ENCODE data around the gene CDC42EP4. TPM values are rescaled to one million over a fixed set of nuclear protein-coding genes. Genes with fewer than 3 reads are reported as not detected.

Gene CDC42EP4
- total RNA-seq, 1 experiment from 2014 or later: 48.4 TPM

- no peak overlapping the region for H3K27ac ChIP-seq
- H3K9me2 ChIP-seq (ENCODE audit: insufficient read depth): no peaks in the 10 kb centered on the region
- H4K20me1 ChIP-seq (ENCODE audit: insufficient read depth): no peaks in the 10 kb centered on the region
- no peaks in the 10 kb centered on the region for H3K79me2 ChIP-seq (ENCODE audit: low read depth)
- no peak overlapping the region for H3K4me3 ChIP-seq
- H3K4me2 ChIP-seq: no peak overlapping the region
- TF ChIP-seq EZH2 (IDR thresholded peaks at IDR 0.05; ENCODE audit: low read depth): no peak
- no peak for TF ChIP-seq CTCF (conservative IDR thresholded peaks at IDR 0.05)
- intact Hi-C loops (cut with micrococcal nuclease; ENCODE audit: unreplicated experiment): no loop called here
- H3K36me3 ChIP-seq (ENCODE audit: low read depth): no peaks in the 10 kb centered on the region
- no peak overlapping the region for H2AFZ ChIP-seq
- H3K4me1 ChIP-seq (replicated peaks; ENCODE audit: insufficient read depth): peaks cover 30% of the 10 kb centered on the region
- H3K9me3 ChIP-seq (ENCODE audit: insufficient read depth, low read depth): no peaks in the 10 kb centered on the region
- no peaks in the 10 kb centered on the region for H3K27me3 ChIP-seq (ENCODE audit: insufficient read depth, low read depth)
- ChIA-PET POLR2A (ENCODE audit: unreplicated experiment) (no interaction called here), CTCF (no interaction called here)
- no TSS peak for BruUV-seq (replicated peaks)
- no peak for DNase-seq
- H3F3A ChIP-seq (ENCODE audit: insufficient read depth, low read depth): peaks cover 5% of the 10 kb centered on the region; the same call in 1 of the 2 replicates
These were observed 34.8 kb upstream of the CDC42EP4 start for GRCh38 chr17:73346501-73347162.

GRCh38 chr17:73343739-73344454, 32.1 kb upstream of the CDC42EP4 start:
- intact Hi-C loops (cut with micrococcal nuclease; ENCODE audit: unreplicated experiment): loop anchor here (2.0 kb wide), 1 partner anchor 17 kb away; no protein-coding TSS in a partner anchor
- peaks cover 21% of the 10 kb centered on the region; the same call in 1 of the 2 replicates for H3F3A ChIP-seq (ENCODE audit: insufficient read depth, low read depth)
- BruUV-seq (replicated peaks): no TSS peak
- no peak overlapping the region for H2AFZ ChIP-seq
- ChIA-PET POLR2A (ENCODE audit: unreplicated experiment) (interaction anchor here (0.6 kb wide), 2 partner anchors 66 to 187 kb away, joined by 3 to 4 read pairs; no protein-coding TSS in a partner anchor), CTCF (interaction anchor here (0.6 kb wide), 1 partner anchor 26 kb away, joined by 4 read pairs; no protein-coding TSS in a partner anchor)
- TF ChIP-seq EZH2 (IDR thresholded peaks at IDR 0.05; ENCODE audit: low read depth) (no peak), CTCF (conservative IDR thresholded peaks at IDR 0.05) (no peak)
- no peak overlapping the region for H3K27ac ChIP-seq
- peak; percentile 58 to 68 for DNase-seq
- peak overlapping the region; percentile 15 for H3K4me2 ChIP-seq
- peaks cover 48% of the 10 kb centered on the region for H3K4me1 ChIP-seq (replicated peaks; ENCODE audit: insufficient read depth)
- H3K9me3 ChIP-seq (ENCODE audit: insufficient read depth, low read depth): no peaks in the 10 kb centered on the region
- no peaks in the 10 kb centered on the region for H3K36me3 ChIP-seq (ENCODE audit: low read depth)
- no peaks in the 10 kb centered on the region for H3K79me2 ChIP-seq (ENCODE audit: low read depth)
- no peak overlapping the region for H3K4me3 ChIP-seq
- H3K9me2 ChIP-seq (ENCODE audit: insufficient read depth): no peaks in the 10 kb centered on the region
- no peaks in the 10 kb centered on the region for H3K27me3 ChIP-seq (ENCODE audit: insufficient read depth, low read depth)
- no peaks in the 10 kb centered on the region for H4K20me1 ChIP-seq (ENCODE audit: insufficient read depth)

GRCh38 chr17:73343168-73343634, 31.4 kb upstream of the CDC42EP4 start:
- Histone ChIP-seq H3K27ac (no peak overlapping the region), H3K4me3 (no peak overlapping the region), H3K27me3 (ENCODE audit: insufficient read depth, low read depth) (no peaks in the 10 kb centered on the region), H3K79me2 (ENCODE audit: low read depth) (no peaks in the 10 kb centered on the region), H3K9me3 (ENCODE audit: insufficient read depth, low read depth) (no peaks in the 10 kb centered on the region), H3K9me2 (ENCODE audit: insufficient read depth) (no peaks in the 10 kb centered on the region), H3F3A (ENCODE audit: insufficient read depth, low read depth) (peaks cover 21% of the 10 kb centered on the region; the same call in 1 of the 2 replicates), H3K4me2 (0 out of 2 replicates have a peak overlapping the region, but pooled peaks have one; percentile 9), H3K36me3 (ENCODE audit: low read depth) (no peaks in the 10 kb centered on the region), H3K4me1 (replicated peaks; ENCODE audit: insufficient read depth) (peaks cover 48% of the 10 kb centered on the region), H4K20me1 (ENCODE audit: insufficient read depth) (no peaks in the 10 kb centered on the region), H2AFZ (no peak overlapping the region)
- ChIA-PET POLR2A (ENCODE audit: unreplicated experiment) (interaction anchor here (0.5 kb wide), 1 partner anchor 751 kb away, joined by 3 read pairs; no protein-coding TSS in a partner anchor), CTCF (no interaction called here)
- intact Hi-C loops (cut with micrococcal nuclease; ENCODE audit: unreplicated experiment): no loop called here
- TF ChIP-seq EZH2 (IDR thresholded peaks at IDR 0.05; ENCODE audit: low read depth) (no peak), CTCF (conservative IDR thresholded peaks at IDR 0.05) (no peak)
- no TSS peak for BruUV-seq (replicated peaks)
- DNase-seq: no peak
